Gastrocnemius medialis (tissue), 4 donors: ENCODE data around the gene PTPRT.

Experiments used
- POLR2A ChIP-seq, 2 donors: fragments of 450-650 bp; IDR thresholded peaks; one replicate each; pipeline ENCODE4 v1.6.1; 2017; ENCODE audit warnings: antibody characterized with exemption in 2 of 2, mild to moderate bottlenecking in 2 of 2, moderate library complexity in 2 of 2
- TF ChIP-seq, protein P1 (sequence below), 5 experiments: fragments of 450-650 bp in 3 of 5; fragments of 200-600 bp in 2 of 5; sonication (generic) in 2 of 5; IDR thresholded peaks in 4 of 5; conservative IDR thresholded peaks in 1 of 5; 1 replicate in 4 of 5; 2 replicates in 1 of 5; pipeline ENCODE4 v1.5.1; 2016 to 2019; ENCODE audit warnings: antibody characterized with exemption in 5 of 5, mild to moderate bottlenecking in 3 of 5, moderate library complexity in 3 of 5

DNA sequence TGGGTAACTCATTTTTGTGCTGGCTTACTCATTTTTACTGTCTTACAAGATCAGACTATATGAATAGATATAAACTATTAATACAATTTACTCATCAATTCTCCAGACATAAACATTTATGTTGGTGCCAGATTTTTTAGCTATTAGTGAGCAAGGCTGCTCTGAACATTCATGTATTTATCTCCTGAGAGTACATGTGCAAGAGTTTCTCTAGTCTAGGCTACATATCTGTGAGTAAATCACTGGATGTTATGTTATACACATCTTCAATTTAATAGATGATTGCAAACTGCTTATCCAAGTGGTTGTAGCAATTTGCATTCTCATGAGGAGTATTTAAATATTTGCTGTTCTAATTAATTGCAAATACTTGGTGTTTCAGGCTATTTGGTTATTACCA is 687.1 kb downstream of the PTPRT start:
- TF ChIP-seq, protein P1, sequence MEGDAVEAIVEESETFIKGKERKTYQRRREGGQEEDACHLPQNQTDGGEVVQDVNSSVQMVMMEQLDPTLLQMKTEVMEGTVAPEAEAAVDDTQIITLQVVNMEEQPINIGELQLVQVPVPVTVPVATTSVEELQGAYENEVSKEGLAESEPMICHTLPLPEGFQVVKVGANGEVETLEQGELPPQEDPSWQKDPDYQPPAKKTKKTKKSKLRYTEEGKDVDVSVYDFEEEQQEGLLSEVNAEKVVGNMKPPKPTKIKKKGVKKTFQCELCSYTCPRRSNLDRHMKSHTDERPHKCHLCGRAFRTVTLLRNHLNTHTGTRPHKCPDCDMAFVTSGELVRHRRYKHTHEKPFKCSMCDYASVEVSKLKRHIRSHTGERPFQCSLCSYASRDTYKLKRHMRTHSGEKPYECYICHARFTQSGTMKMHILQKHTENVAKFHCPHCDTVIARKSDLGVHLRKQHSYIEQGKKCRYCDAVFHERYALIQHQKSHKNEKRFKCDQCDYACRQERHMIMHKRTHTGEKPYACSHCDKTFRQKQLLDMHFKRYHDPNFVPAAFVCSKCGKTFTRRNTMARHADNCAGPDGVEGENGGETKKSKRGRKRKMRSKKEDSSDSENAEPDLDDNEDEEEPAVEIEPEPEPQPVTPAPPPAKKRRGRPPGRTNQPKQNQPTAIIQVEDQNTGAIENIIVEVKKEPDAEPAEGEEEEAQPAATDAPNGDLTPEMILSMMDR (IDR thresholded peaks at IDR 0.05 in 4 of 5, conservative IDR thresholded peaks at IDR 0.05 in 1 of 5), result no peak
- TF ChIP-seq POLR2A (IDR thresholded peaks at IDR 0.05), result no peak
